ENCODE data around the gene EXD3. TPM values are rescaled to one million over a fixed set of nuclear protein-coding genes. Genes with fewer than 3 reads are reported as not detected.

The EXD3 gene
- total RNA-seq, 2 experiments from 2014 or later: 20.8 to 27.0 TPM

- ChIA-PET CTCF (ENCODE audit: unreplicated experiment) (no interaction called here), POLR2A (no interaction called here)
- no peaks in the 10 kb centered on the region for H3K79me2 ChIP-seq (ENCODE audit: insufficient read depth, low read depth, low read length)
- no peak for TF ChIP-seq EZH2phosphoT487 (IDR thresholded peaks at IDR 0.05; ENCODE audit: borderline replicate concordance, low read depth, low read length)
- TF ChIP-seq, protein P1, sequence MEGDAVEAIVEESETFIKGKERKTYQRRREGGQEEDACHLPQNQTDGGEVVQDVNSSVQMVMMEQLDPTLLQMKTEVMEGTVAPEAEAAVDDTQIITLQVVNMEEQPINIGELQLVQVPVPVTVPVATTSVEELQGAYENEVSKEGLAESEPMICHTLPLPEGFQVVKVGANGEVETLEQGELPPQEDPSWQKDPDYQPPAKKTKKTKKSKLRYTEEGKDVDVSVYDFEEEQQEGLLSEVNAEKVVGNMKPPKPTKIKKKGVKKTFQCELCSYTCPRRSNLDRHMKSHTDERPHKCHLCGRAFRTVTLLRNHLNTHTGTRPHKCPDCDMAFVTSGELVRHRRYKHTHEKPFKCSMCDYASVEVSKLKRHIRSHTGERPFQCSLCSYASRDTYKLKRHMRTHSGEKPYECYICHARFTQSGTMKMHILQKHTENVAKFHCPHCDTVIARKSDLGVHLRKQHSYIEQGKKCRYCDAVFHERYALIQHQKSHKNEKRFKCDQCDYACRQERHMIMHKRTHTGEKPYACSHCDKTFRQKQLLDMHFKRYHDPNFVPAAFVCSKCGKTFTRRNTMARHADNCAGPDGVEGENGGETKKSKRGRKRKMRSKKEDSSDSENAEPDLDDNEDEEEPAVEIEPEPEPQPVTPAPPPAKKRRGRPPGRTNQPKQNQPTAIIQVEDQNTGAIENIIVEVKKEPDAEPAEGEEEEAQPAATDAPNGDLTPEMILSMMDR (conservative IDR thresholded peaks at IDR 0.05; ENCODE audit: low read length): no peak
- no peaks in the 10 kb centered on the region for H4K20me1 ChIP-seq (ENCODE audit: insufficient read depth, low read length)
- no peak overlapping the region for H3K4me3 ChIP-seq (ENCODE audit: low read depth, low read length, poor library complexity, severe bottlenecking)
- BruUV-seq (replicated peaks): no TSS peak
- no peak overlapping the region for H2AFZ ChIP-seq (ENCODE audit: low read length)
- peaks cover 18% of the 10 kb centered on the region for H3K9me3 ChIP-seq (ENCODE audit: low read length)
- no peak overlapping the region for H3K27ac ChIP-seq (ENCODE audit: low read depth, low read length, poor library complexity, severe bottlenecking)
- H3K4me2 ChIP-seq (ENCODE audit: low read length): no peak overlapping the region
- no peaks in the 10 kb centered on the region for H3K9me2 ChIP-seq (ENCODE audit: insufficient read depth, low read length)
- H3K4me1 ChIP-seq (ENCODE audit: insufficient read depth, low read length, poor library complexity, severe bottlenecking): no peaks in the 10 kb centered on the region
- no peak for DNase-seq (ENCODE audit: low spot score)
- intact Hi-C loops (cut with micrococcal nuclease; ENCODE audit: unreplicated experiment): no loop called here
- H3K36me3 ChIP-seq (ENCODE audit: insufficient read depth, low read length): no peaks in the 10 kb centered on the region
These were observed 67.1 kb downstream of the EXD3 start for GRCh38 chr9:137355761-137356365.

- no peak for DNase-seq (ENCODE audit: low spot score)
- H3K79me2 ChIP-seq (ENCODE audit: insufficient read depth, low read depth, low read length): no peaks in the 10 kb centered on the region
- no peak overlapping the region for H3K4me2 ChIP-seq (ENCODE audit: low read length)
- H3K9me3 ChIP-seq (ENCODE audit: low read length): peaks cover 18% of the 10 kb centered on the region
- POLR2A ChIA-PET: no interaction called here
- no peaks in the 10 kb centered on the region for H3K9me2 ChIP-seq (ENCODE audit: insufficient read depth, low read length)
- TF ChIP-seq, protein P1 (conservative IDR thresholded peaks at IDR 0.05; ENCODE audit: low read length): no peak
- TF ChIP-seq EZH2phosphoT487 (IDR thresholded peaks at IDR 0.05; ENCODE audit: borderline replicate concordance, low read depth, low read length): no peak
- CTCF ChIA-PET (ENCODE audit: unreplicated experiment): no interaction called here
- H4K20me1 ChIP-seq (ENCODE audit: insufficient read depth, low read length): no peaks in the 10 kb centered on the region
- H3K36me3 ChIP-seq (ENCODE audit: insufficient read depth, low read length): no peaks in the 10 kb centered on the region
- intact Hi-C loops (cut with micrococcal nuclease; ENCODE audit: unreplicated experiment): no loop called here
- H3K4me1 ChIP-seq (ENCODE audit: insufficient read depth, low read length, poor library complexity, severe bottlenecking): no peaks in the 10 kb centered on the region
- no peak overlapping the region for H2AFZ ChIP-seq (ENCODE audit: low read length)
- no peak overlapping the region for H3K27ac ChIP-seq (ENCODE audit: low read depth, low read length, poor library complexity, severe bottlenecking)
- BruUV-seq (replicated peaks): no TSS peak
- no peak overlapping the region for H3K4me3 ChIP-seq (ENCODE audit: low read depth, low read length, poor library complexity, severe bottlenecking)
These were observed 67.9 kb downstream of the EXD3 start for GRCh38 chr9:137354845-137355760.
